Measurements from ENCODE around the gene SP9. TPM values are rescaled to one million over a fixed set of nuclear protein-coding genes. Genes with fewer than 3 reads are reported as not detected.

SP9 gene
- total and polyA plus RNA-seq, 9 of the 15 experiments (the other 6 are each of a cell fraction or from before 2014, with no cell fraction given), result 0.04 to 0.23 (median 0.11) TPM; not detected in 3

DNA sequence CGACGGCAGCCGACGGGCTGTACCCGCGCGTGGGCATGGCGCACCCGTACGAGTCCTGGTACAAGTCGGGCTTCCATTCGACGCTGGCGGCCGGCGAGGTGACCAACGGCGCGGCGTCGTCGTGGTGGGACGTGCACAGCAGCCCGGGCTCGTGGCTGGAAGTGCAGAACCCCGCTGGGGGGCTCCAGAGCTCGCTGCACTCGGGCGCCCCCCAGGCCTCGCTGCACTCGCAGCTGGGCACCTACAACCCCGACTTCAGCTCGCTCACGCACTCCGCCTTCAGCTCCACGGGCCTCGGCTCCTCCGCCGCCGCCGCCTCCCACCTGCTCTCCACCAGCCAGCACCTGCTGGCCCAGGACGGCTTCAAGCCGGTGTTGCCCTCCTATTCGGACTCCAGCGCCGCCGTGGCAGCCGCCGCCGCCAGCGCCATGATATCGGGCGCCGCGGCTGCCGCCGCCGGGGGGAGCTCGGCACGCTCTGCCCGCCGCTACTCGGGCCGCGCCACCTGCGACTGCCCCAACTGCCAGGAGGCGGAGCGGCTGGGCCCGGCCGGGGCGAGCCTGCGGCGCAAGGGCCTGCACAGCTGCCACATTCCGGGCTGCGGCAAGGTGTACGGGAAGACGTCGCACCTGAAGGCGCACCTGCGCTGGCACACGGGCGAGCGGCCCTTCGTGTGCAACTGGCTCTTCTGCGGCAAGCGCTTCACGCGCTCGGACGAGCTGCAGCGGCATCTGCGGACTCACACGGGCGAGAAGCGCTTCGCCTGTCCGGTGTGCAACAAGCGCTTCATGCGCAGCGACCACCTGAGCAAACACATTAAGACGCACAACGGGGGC is 2.0 kb downstream of the SP9 start (continued):
- TF ChIP-seq MAX (CRISPR knock-in tag; IDR thresholded peaks at IDR 0.05) (peak; percentile 88), SMARCC2 (IDR thresholded peaks at IDR 0.05; ENCODE audit: low read depth) (no peak), SIN3B (IDR thresholded peaks at IDR 0.05; ENCODE audit: low read depth) (0 out of 2 replicates have a peak, but pooled peaks have one; percentile 6), TEAD1 (CRISPR knock-in tag; IDR thresholded peaks at IDR 0.05) (0 out of 4 replicates have a peak, but pooled peaks of 1 of the 2 experiments have one; percentile 43), SPI1 (IDR thresholded peaks at IDR 0.05; ENCODE audit: borderline replicate concordance, low read depth, low read length) (no peak), ATF4 (CRISPR knock-in tag; IDR thresholded peaks at IDR 0.05) (no peak), KDM2B (CRISPR knock-in tag; IDR thresholded peaks at IDR 0.05) (peak; percentile 91), ATF3 (IDR thresholded peaks at IDR 0.05) (no peak), ATF3 (CRISPR knock-in tag; conservative IDR thresholded peaks at IDR 0.05) (no peak), RBM39 (optimal IDR thresholded peaks at IDR 0.05; ENCODE audit: low read depth, low read length) (no peak), OTX1 (CRISPR knock-in tag; IDR thresholded peaks at IDR 0.05) (no peak), HEY1 (CRISPR knock-in tag; IDR thresholded peaks at IDR 0.05; ENCODE audit: borderline replicate concordance) (no peak), ATF7 (IDR thresholded peaks at IDR 0.05) (no peak), MYBL2 (IDR thresholded peaks at IDR 0.05; ENCODE audit: low read depth) (no peak), MYBL2 (CRISPR knock-in tag; IDR thresholded peaks at IDR 0.05; ENCODE audit: borderline replicate concordance) (no peak; the same call in 1 of the 2 replicates), MAFF (IDR thresholded peaks at IDR 0.05; ENCODE audit: low read length) (no peak), ADNP (tag; IDR thresholded peaks at IDR 0.05) (no peak), HIVEP1 (CRISPR knock-in tag; IDR thresholded peaks at IDR 0.05) (no peak), SAP30 (IDR thresholded peaks at IDR 0.05; ENCODE audit: borderline replicate concordance, insufficient read depth, low read depth, low read length, poor library complexity, severe bottlenecking) (peak; percentile 37), ZNF766 (CRISPR knock-in tag; conservative IDR thresholded peaks at IDR 0.05) (no peak), BRD9 (IDR thresholded peaks at IDR 0.05; ENCODE audit: low read depth, partially characterized antibody) (no peak)
- TF ChIP-seq, protein P1, sequence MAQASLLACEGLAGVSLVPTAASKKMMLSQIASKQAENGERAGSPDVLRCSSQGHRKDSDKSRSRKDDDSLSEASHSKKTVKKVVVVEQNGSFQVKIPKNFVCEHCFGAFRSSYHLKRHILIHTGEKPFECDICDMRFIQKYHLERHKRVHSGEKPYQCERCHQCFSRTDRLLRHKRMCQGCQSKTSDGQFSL (CRISPR knock-in tag; IDR thresholded peaks at IDR 0.05), result peak; percentile 52; the same call in 1 of the 2 replicates
- TF ChIP-seq, protein P1 (tag; IDR thresholded peaks at IDR 0.05), result no peak
- TF ChIP-seq, protein P2, sequence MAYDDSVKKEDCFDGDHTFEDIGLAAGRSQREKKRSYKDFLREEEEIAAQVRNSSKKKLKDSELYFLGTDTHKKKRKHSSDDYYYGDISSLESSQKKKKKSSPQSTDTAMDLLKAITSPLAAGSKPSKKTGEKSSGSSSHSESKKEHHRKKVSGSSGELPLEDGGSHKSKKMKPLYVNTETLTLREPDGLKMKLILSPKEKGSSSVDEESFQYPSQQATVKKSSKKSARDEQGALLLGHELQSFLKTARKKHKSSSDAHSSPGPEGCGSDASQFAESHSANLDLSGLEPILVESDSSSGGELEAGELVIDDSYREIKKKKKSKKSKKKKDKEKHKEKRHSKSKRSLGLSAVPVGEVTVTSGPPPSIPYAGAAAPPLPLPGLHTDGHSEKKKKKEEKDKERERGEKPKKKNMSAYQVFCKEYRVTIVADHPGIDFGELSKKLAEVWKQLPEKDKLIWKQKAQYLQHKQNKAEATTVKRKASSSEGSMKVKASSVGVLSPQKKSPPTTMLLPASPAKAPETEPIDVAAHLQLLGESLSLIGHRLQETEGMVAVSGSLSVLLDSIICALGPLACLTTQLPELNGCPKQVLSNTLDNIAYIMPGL (CRISPR knock-in tag; IDR thresholded peaks at IDR 0.05), result peak; percentile 89
